ENCODE data around the gene CBARP. TPM values are rescaled to one million over a fixed set of nuclear protein-coding genes. Genes with fewer than 3 reads are reported as not detected.
A peak's percentile ranks its signal among the peaks of the same experiment; 100 is the strongest.

Gene CBARP
- not detected for polyA plus RNA-seq

- Mint-ChIP-seq H3K36me3 (no peaks in the 10 kb centered on the region), H3K4me3 (peak within 1 kb of the TSS; percentile 73 to 86 (median 79)), H3K27me3 (ENCODE audit: low read depth in 3 of 3) (peaks cover 10 to 20% (median 15%) of the 10 kb centered on the region in 3 donors), H3K9me3 (no peaks in the 10 kb centered on the region), H3K27ac (peak within 1 kb of the TSS in 5 of 6 donors; percentile 74 to 87 (median 79)), H3K4me1 (peaks cover 20 to 29% of the 10 kb centered on the region in 2 donors)
- DNase-seq: no peak
Observed at GRCh38 chr19:1237754-1238368, at the start of gene CBARP. Gene CBARP, minus strand, starts transcription at chr19:1238005. Its CDS starts 1,905 bp downstream, at chr19:1236100.

GRCh38 chr19:1286487-1287353, 48.9 kb upstream of the CBARP start:
- no peak overlapping the region for H3K27ac Mint-ChIP-seq
- peaks cover 0 to 3% (median 0%) of the 10 kb centered on the region in 6 donors for H3K9me3 Mint-ChIP-seq
- no peaks in the 10 kb centered on the region for H3K36me3 Mint-ChIP-seq
- peaks cover 2 to 5% (median 5%) of the 10 kb centered on the region in 3 donors for H3K27me3 Mint-ChIP-seq (ENCODE audit: low read depth in 3 of 3)
- H3K4me3 Mint-ChIP-seq: peak overlapping the region in 4 of 5 donors; percentile 6 to 59 (median 26)
- peaks cover 0 to 8% of the 10 kb centered on the region in 2 donors for H3K4me1 Mint-ChIP-seq
- DNase-seq: no peak

- H3K9me3 Mint-ChIP-seq: peaks cover 0 to 3% (median 0%) of the 10 kb centered on the region in 6 donors
Observed at GRCh38 chr19:1285737-1286360, 48.0 kb upstream of the CBARP start, which contains the start of gene EFNA2. Gene EFNA2, plus strand, starts transcription at chr19:1285873. Its CDS starts 296 bp downstream, at chr19:1286169.

GRCh38 chr19:1284979-1285736, 47.4 kb upstream of the CBARP start:
- DNase-seq: no peak
- H3K4me3 Mint-ChIP-seq: peak overlapping the region in 4 of 5 donors; percentile 10 to 59 (median 46)
- H3K9me3 Mint-ChIP-seq: peaks cover 0 to 3% (median 0%) of the 10 kb centered on the region in 6 donors
- H3K4me1 Mint-ChIP-seq: peaks cover 0 to 9% of the 10 kb centered on the region in 2 donors
- H3K36me3 Mint-ChIP-seq: no peaks in the 10 kb centered on the region
- H3K27me3 Mint-ChIP-seq (ENCODE audit: low read depth in 3 of 3): peaks cover 3 to 5% (median 5%) of the 10 kb centered on the region in 3 donors
- H3K27ac Mint-ChIP-seq: peak overlapping the region in 2 of 6 donors; percentile 38 to 42

More at GRCh38 chr19:1285737-1286360, 48.0 kb upstream of the CBARP start, which contains the start of gene EFNA2:
- Mint-ChIP-seq H3K4me1 (peaks cover 0 to 8% of the 10 kb centered on the region in 2 donors), H3K27me3 (ENCODE audit: low read depth in 3 of 3) (peaks cover 2 to 5% (median 5%) of the 10 kb centered on the region in 3 donors), H3K4me3 (peak within 1 kb of the TSS; percentile 10 to 59 (median 50)), H3K36me3 (no peaks in the 10 kb centered on the region), H3K27ac (peak within 1 kb of the TSS in 2 of 6 donors; percentile 38 to 42)
- DNase-seq: no peak

GRCh38 chr19:1284293-1284978, 46.6 kb upstream of the CBARP start:
- Mint-ChIP-seq H3K36me3 (peaks cover 0 to 5% (median 3%) of the 10 kb centered on the region in 3 donors), H3K4me1 (peaks cover 5 to 13% of the 10 kb centered on the region in 2 donors), H3K4me3 (peak overlapping the region; percentile 10 to 67 (median 62)), H3K27ac (peak overlapping the region in 2 of 6 donors; percentile 38 to 42), H3K9me3 (peaks cover 0 to 3% (median 0%) of the 10 kb centered on the region in 6 donors), H3K27me3 (ENCODE audit: low read depth in 3 of 3) (peaks cover 3 to 7% (median 5%) of the 10 kb centered on the region in 3 donors)
- DNase-seq: no peak

GRCh38 chr19:1283917-1284292, 46.1 kb upstream of the CBARP start:
- H3K4me3 Mint-ChIP-seq: peak overlapping the region in 1 of 5 donors; percentile 63
- peaks cover 0 to 5% (median 3%) of the 10 kb centered on the region in 3 donors for H3K36me3 Mint-ChIP-seq
- peaks cover 3 to 5% (median 5%) of the 10 kb centered on the region in 3 donors for H3K27me3 Mint-ChIP-seq (ENCODE audit: low read depth in 3 of 3)
- H3K4me1 Mint-ChIP-seq: peaks cover 5 to 13% of the 10 kb centered on the region in 2 donors
- H3K9me3 Mint-ChIP-seq: peaks cover 0 to 3% (median 0%) of the 10 kb centered on the region in 6 donors
- DNase-seq: no peak
- no peak overlapping the region for H3K27ac Mint-ChIP-seq

- H3K27ac Mint-ChIP-seq: peak overlapping the region in 1 of 6 donors; percentile 45
- peaks cover 5 to 13% of the 10 kb centered on the region in 2 donors for H3K4me1 Mint-ChIP-seq
- H3K36me3 Mint-ChIP-seq: peaks cover 0 to 5% (median 3%) of the 10 kb centered on the region in 3 donors
- peaks cover 0 to 3% (median 0%) of the 10 kb centered on the region in 6 donors for H3K9me3 Mint-ChIP-seq
- H3K4me3 Mint-ChIP-seq: no peak overlapping the region
- no peak for DNase-seq
- peaks cover 3 to 5% (median 5%) of the 10 kb centered on the region in 3 donors for H3K27me3 Mint-ChIP-seq (ENCODE audit: low read depth in 3 of 3)
Observed at GRCh38 chr19:1283207-1283916, 45.6 kb upstream of the CBARP start.

- peaks cover 0 to 5% (median 3%) of the 10 kb centered on the region in 3 donors for H3K36me3 Mint-ChIP-seq
- H3K27me3 Mint-ChIP-seq (ENCODE audit: low read depth in 3 of 3): peaks cover 3 to 5% (median 5%) of the 10 kb centered on the region in 3 donors
- no peak overlapping the region for H3K4me3 Mint-ChIP-seq
- H3K27ac Mint-ChIP-seq: peak overlapping the region in 1 of 6 donors; percentile 45
- DNase-seq: no peak
- peaks cover 5 to 13% of the 10 kb centered on the region in 2 donors for H3K4me1 Mint-ChIP-seq
- H3K9me3 Mint-ChIP-seq: peaks cover 0 to 3% (median 0%) of the 10 kb centered on the region in 6 donors
Observed at GRCh38 chr19:1282588-1283206, 44.9 kb upstream of the CBARP start.

GRCh38 chr19:1281569-1282287, 43.9 kb upstream of the CBARP start:
- DNase-seq: no peak
- H3K36me3 Mint-ChIP-seq: peaks cover 0 to 5% (median 3%) of the 10 kb centered on the region in 3 donors
- H3K4me3 Mint-ChIP-seq: no peak overlapping the region
- H3K4me1 Mint-ChIP-seq: peaks cover 9 to 15% of the 10 kb centered on the region in 2 donors
- peaks cover 0 to 3% (median 0%) of the 10 kb centered on the region in 6 donors for H3K9me3 Mint-ChIP-seq
- peak overlapping the region in 4 of 6 donors; percentile 19 to 63 (median 44) for H3K27ac Mint-ChIP-seq
- H3K27me3 Mint-ChIP-seq (ENCODE audit: low read depth in 3 of 3): peaks cover 3 to 5% (median 5%) of the 10 kb centered on the region in 3 donors

- Mint-ChIP-seq H3K36me3 (peaks cover 0 to 5% (median 3%) of the 10 kb centered on the region in 3 donors), H3K4me1 (peaks cover 12 to 15% of the 10 kb centered on the region in 2 donors), H3K9me3 (peaks cover 0 to 3% (median 0%) of the 10 kb centered on the region in 6 donors), H3K27me3 (ENCODE audit: low read depth in 3 of 3) (peaks cover 3 to 5% (median 5%) of the 10 kb centered on the region in 3 donors), H3K27ac (peak overlapping the region in 1 of 6 donors; percentile 49), H3K4me3 (no peak overlapping the region)
- no peak for DNase-seq
Observed at GRCh38 chr19:1280636-1281568, 43.1 kb upstream of the CBARP start.
